HG03108 (cell line): ENCODE results near the gene PDE12.
A peak's percentile ranks its signal among the peaks of the same experiment; 100 is the strongest.

ENCODE experiments used
- ATAC-seq: cut with Tn5 transposase; IDR thresholded peaks from one replicate; pipeline ENCODE4 v1.9.1; 2021; ENCODE audit warnings: moderate library complexity; ENCODE audit not compliant: unreplicated experiment

Gene PDE12, protein sequence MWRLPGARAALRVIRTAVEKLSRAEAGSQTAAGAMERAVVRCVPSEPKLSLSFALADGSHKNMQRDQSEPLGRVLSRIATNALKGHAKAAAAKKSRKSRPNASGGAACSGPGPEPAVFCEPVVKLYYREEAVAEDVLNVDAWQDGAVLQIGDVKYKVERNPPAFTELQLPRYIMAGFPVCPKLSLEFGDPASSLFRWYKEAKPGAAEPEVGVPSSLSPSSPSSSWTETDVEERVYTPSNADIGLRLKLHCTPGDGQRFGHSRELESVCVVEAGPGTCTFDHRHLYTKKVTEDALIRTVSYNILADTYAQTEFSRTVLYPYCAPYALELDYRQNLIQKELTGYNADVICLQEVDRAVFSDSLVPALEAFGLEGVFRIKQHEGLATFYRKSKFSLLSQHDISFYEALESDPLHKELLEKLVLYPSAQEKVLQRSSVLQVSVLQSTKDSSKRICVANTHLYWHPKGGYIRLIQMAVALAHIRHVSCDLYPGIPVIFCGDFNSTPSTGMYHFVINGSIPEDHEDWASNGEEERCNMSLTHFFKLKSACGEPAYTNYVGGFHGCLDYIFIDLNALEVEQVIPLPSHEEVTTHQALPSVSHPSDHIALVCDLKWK

DNA sequence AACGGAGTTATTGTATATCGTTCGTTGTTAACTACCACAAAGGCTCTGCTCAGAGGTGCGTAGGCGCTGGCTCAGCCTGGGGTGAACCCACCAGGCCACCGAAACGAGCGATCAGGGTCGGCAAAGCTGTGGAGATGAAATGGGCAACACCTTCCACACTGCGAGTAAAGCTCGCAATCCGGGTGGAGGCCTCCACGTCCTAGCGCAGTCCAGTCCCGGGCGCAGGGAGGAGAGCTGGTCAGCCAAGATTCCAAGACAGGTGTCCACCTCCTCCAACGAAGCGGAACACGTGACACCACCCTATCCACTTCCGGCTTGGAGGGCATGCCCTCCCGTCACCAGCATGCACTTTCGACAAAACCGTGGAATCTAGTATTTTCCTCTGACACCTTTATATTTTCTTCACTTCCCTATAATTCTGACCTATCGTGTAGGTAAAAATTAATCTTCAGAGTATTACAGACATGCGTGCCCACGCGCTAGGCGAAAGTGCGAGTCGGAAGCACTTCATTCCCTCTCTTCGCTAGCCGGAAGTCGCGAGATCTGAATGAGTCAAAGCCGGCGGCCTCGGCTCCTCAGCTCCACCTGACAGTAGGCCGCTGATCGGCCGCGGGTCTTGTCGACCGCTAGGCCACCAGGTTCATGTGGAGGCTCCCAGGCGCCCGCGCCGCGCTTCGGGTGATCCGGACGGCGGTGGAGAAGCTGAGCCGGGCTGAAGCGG lies at the start of gene PDE12:
Gene PDE12, plus strand, starts transcription at position 537 of the 721 bp plus-strand sequence. Its CDS starts 106 bp downstream, at position 643.
- ATAC-seq = peak; percentile 83

DNA sequence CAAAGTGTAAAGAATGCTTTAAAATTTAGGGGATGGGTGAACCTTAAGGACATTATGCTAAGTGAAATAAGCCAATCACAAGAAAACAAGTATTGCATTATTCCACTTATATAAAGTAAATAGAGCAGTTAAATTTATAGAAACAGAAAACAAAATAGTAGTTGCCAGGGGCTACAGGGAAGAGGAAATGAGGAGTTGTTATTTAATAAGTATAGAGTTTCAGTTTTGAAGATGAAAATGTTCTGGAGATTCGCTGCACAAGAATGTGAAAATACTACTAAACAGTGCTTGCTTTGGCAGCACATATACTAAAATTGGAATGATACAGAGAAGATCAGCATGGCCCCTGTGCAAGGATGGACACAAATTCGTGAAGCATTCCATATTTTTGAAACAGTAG lies 43.9 kb upstream of the PDE12 start:
- ATAC-seq = no peak

DNA sequence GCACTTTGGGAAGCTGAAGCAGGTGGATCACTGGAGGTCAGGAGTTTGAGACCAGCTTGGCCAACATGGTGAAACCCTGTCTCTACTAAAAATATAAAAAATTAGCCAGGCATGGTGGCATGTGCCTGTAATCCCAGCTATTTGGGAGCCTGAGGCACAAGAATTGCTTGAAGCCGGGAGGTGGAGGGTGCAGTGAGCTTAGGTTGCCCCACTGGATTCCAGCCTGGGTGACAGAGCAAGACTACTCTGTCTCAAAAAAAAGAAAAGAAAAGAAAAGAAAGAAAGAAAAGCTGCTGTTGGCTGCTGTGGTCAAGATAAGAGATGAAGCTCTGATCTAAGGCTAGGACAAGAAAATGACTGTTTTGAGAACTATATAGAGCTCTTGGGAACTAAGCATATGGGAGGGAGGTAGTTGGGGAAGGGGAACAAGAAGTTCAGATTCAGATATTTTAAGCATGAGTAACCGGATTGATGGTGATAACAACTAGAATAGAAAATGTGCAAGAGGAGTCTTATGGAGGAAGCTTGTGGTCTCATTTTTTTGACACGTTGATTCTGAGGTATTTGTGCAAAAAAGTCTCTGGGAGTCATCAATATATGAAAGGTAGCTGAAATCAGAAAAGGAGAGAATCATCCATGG lies 37.7 kb upstream of the PDE12 start:
- no peak for ATAC-seq

DNA sequence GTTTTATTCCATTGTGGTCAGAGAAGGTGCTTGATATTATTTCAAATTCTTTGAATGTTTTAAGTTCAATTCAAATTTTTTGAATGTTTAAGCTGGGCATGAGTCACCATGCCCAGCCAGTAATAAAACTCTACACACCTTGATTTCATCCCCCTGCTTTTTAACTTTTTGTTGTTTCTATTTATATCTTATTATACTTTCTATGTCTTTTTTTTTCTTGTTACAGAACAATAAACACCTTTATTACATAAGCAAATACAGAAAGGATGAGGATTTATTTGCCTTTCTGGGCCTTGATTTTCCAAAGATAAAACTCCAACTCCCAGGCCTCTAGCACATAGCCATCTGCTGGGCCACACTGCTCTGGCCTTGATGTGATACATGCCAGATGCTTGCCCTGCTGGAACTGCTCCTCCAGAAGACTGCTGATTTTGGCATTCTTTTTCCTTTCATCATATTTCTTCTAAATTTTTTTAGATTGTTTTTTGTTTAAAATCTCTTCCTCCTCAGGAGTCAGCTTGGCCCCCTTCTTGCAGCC lies 25.9 kb upstream of the PDE12 start:
- ATAC-seq = no peak

DNA sequence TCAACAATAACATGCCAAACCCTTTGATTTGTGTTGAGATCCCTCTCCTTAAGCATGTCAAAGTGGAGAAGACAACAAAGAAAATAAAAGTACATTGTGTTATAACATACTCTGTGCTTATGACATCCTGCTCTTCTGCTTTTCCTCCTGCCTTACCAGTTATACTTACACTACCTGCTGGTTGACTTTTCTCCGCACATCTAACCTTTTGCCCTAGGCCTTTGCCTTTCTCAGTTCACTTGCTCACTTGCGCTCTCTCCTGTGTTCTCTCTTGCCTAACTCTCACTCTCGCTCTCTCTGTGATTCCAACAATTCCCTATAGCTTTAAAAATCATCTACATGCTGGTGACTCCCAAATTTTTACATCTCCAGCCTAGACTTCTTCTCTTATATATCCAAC lies 17.6 kb upstream of the PDE12 start:
- ATAC-seq = no peak

DNA sequence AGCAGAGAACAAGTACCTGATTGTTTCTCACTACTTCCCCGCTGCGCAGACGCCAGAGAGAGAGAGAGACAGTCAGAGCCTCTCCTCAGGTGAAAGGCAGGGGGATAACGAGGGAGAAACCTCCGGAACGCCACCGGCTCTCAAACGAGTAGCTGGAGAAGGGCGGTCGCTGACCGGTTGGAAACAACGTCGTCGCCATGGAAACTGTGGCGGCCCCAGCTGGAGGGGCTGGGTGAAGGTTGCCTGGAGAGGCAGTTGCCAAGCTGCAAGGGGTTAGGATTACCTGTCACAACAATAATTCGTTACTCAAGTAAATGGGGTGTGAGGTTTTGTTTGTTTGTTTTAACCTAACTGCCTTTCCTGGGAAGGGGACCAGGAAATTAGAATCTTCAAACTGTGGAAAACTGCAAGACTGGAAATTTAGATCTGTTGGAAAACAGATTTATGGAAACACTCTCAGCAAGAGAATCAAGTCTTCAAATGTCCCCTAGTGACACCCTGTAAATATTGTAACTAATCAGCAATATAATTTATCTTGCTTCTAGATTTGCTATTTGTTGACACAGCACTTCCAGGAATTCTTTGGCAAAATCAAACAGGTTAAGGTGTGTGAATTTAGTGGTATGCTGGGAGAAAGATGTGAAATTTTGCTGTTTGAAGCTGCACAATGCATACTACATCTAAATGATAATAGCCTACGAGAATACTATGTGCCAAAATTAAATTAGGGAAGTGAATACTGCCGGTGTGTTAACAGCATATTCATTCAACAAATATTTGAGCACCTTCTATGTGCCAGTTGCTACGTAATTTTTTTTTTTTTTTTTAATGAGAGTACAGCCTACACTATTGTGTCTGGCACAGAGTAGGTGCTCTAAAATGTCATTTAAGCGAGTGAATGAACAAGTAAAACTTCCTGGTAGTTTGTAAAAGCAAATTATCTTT lies 11.6 kb upstream of the PDE12 start, which contains the start of gene DNAH12:
Gene DNAH12, minus strand, starts transcription at position 164 of the 945 bp plus-strand sequence. CDS start 1,474 bp downstream, outside the sequence.
- no peak for ATAC-seq

DNA sequence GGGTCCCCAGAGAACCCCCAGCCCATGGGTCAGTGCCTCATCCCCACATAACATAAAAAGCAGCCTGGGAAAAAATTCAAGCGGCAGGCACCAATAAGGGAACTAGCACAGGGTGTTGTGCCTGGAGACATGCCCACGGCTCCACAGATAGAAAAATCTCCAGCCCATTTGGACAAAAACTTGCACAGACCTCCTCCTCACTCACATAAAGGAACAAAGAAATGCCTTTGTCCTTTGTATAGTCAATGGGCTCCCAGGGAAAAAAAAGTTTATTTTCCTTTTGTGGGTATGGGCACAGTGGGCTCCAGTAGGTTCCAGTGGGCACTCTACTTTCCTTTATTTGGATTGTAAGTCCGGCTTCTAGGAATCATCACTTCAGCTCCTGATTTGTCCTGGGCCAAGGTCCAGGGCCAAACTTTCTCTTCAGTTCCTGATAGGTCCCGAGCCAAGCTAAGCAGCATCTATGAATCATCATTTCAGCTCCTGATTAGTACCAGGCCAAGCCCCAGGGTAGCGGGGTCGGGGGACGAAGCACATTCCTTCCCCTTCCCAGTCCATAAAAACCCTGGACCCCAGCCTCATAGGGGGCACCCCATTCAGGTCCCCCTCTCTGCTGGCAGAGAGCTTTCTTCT lies 10.3 kb upstream of the PDE12 start:
- no peak for ATAC-seq

DNA sequence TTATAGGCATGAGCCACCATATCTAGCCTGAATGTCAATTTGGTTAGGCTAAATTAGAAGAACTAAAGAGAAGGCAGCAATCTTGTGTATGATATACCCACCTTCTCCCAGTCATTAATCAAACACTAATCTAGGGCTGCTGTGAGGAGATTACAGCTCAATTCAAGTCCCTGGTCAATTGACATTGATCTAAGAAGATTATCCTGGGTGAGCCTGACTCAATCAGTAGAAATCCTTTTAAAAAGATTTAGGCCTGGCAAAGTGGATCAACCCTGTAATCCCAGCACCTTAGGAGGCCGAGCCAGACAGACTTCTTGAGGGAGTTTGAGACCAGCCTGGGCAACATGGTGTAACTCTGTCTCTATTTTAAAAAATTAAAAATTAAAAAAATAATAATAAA lies 9.5 kb upstream of the PDE12 start:
- no peak for ATAC-seq

DNA sequence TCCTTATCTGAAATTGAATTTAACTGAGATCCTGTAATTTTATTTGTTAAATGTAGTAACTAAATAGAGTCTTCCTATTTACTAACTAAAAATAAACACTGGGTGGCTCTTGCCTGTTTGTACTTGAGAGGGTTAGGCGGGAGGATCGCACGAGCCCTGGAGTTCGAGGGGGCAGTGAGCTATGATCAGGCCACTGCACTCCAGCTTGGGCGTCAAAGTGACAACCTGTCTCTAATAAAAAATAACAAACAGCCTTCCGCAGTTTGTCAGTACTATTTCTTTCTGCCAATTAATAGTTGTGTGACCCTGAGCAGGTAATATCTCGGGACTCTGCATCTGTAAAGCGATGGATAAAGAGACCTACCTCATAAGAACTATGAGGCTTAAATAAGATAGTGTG lies 768 bp upstream of the PDE12 start:
- no peak for ATAC-seq

DNA sequence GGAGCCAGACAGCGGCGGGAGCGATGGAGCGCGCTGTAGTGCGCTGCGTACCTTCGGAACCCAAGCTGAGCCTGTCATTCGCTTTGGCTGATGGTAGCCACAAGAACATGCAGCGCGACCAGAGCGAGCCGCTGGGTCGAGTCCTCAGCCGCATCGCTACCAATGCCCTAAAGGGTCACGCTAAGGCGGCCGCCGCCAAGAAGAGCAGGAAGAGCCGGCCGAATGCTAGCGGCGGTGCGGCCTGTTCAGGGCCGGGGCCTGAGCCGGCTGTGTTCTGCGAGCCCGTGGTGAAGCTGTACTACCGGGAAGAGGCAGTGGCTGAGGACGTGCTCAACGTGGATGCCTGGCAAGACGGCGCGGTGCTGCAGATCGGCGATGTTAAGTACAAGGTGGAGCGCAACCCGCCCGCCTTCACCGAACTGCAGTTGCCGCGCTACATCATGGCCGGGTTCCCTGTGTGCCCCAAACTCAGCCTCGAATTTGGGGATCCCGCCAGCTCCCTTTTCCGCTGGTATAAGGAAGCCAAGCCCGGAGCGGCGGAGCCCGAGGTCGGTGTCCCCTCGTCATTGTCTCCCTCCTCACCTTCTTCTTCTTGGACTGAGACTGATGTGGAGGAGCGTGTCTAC lies 498 bp downstream of the PDE12 start:
- ATAC-seq = peak; percentile 5

DNA sequence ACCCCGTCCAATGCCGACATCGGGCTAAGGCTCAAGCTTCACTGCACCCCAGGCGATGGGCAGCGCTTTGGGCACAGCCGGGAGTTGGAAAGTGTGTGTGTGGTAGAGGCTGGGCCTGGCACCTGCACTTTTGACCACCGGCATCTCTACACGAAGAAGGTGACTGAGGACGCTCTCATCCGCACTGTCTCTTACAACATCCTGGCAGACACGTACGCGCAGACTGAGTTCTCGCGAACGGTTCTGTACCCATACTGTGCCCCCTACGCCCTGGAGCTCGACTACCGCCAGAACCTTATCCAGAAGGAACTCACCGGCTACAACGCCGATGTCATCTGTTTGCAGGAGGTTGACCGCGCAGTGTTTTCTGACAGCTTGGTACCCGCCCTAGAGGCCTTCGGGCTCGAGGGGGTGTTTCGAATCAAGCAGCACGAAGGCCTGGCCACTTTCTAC lies 1.0 kb downstream of the PDE12 start:
- no peak for ATAC-seq

DNA sequence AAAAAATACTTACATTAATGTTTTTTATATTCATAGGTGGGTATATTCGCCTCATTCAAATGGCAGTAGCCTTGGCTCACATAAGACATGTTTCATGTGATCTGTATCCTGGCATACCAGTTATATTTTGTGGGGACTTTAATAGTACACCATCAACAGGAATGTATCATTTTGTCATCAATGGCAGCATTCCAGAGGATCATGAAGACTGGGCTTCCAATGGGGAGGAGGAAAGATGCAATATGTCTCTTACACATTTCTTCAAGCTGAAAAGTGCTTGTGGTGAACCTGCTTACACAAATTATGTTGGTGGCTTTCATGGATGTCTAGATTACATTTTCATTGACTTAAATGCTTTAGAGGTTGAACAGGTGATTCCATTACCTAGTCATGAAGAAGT lies 3.5 kb downstream of the PDE12 start:
- no peak for ATAC-seq

DNA sequence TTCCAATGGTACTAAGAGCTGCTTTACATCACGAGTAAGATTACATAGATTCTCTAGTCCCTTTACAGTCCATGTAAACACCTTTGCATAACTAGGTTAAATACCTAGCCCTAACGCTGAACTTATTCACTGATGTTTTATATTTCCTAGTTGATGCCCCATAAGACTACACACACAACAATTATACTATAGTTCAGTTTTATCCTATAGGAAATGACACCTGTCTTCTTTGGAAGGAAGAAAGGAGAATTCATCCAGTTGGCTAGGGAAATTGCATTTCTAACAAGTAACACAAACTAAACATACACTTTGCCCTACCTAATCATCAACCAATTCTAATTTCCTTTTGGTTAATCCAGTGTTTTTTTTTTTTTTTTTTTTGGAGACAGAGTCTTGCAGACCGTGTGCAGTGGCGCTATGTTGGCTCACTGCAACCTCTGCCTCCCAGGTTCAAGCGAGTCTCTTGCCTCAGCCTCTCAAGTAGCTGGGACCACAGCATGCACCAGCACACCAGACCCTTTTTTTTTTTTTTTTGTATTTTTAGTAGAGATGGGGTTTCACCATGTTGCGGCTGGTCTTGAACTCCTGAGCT lies 13.9 kb downstream of the PDE12 start:
- no peak for ATAC-seq

DNA sequence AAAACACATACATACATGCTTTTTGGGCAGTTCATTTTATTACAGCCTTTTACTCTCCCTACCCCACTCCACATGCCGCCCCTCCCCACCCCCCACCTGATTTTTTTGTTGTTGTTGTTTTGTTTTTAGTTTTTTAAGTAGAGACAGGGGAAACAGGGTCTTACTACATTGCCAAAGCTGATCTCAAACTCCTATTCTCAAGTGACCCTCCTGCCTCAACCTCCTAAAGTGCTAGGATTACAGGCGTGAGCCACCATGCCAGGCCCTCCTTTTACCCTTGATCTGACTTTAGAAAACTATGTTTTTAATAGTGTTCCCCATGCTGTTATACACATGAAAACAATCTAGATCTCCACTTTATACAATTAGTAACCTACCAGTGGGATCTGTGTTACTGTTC lies 14.8 kb downstream of the PDE12 start:
- ATAC-seq = no peak

DNA sequence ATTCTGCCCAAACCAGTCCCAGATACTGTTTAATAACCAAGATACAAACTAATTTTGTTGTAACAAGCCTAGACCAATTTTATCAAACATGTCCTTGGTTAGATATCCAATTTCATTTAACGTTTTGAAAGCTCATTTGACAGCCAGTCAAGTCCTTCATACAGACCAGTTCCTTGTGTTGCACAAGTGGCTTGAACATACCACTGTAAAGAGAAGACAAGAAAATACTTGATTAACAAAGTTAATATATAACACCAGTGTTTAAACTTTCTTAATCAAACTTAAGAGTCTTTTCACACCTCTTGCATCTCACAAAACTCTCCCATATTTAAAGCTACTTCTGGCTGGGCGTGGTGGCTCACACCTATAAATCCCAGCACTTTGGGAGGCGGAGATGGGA lies 16.0 kb downstream of the PDE12 start:
- no peak for ATAC-seq

DNA sequence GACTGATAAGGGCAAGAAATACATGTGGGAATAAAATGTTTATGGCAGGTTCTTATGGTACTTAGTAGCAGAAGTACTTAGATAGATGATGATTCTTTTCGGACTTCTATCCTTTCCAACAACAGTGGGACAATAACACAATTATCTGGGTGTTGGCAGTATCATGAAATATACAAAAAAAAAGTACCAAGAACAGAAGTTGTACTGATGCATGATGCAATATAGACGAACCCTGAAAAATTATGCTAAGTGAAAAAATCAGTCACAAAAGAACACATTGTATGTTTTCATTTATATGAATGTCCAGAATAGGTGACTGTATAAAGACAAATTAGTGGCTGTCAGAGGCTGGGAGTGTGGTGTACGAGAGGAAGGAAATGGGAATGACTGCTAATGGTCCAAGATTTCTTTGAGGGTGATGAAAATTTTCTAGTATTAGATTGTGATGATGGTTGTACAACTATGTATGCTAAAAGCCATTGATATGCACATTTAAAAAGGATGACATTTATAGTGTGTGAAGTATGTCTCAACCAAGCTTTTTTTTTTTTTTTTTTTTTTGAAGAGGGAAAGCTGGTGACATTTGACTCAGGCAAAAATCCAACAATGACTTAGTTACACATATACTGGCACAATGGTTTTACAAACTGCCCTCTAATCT lies 20.0 kb downstream of the PDE12 start:
- ATAC-seq = no peak

DNA sequence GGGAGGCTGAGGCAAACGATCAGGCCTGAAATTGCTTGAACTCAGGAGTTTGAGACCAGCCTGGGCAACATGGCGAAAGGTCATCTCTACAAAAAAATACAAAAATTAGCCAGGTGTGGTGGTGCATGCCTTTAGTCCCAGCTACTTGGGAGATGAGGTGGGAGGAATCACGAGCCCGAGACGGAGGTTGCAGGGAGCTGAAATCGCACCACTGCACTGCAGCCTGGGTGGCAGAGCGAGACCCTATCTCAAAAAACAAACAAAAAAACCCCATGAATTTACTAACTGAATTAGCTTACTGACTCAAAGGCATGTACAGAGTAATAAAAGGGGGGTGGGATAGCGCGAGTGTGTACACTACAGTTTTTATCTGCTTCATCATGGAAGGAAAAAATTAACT lies 21.7 kb downstream of the PDE12 start:
- ATAC-seq = no peak
